GM23248 (cell line): ENCODE results near the gene APBA1.

Experiments used
- EZH2 ChIP-seq: fragments of 200-600 bp; sonication (generic); IDR thresholded peaks from 2 replicates; pipeline ENCODE4 v1.6.1; 2018; ENCODE audit warnings: antibody characterized with exemption, mild to moderate bottlenecking; ENCODE audit not compliant: insufficient read depth, poor library complexity, severe bottlenecking
- EZH2phosphoT487 ChIP-seq: fragments of 200-600 bp; sonication (generic); IDR thresholded peaks from 2 replicates; pipeline ENCODE4 v1.6.1; 2018; ENCODE audit warnings: antibody characterized with exemption, moderate library complexity, mild to moderate bottlenecking, low read depth; ENCODE audit not compliant: insufficient read depth

DNA sequence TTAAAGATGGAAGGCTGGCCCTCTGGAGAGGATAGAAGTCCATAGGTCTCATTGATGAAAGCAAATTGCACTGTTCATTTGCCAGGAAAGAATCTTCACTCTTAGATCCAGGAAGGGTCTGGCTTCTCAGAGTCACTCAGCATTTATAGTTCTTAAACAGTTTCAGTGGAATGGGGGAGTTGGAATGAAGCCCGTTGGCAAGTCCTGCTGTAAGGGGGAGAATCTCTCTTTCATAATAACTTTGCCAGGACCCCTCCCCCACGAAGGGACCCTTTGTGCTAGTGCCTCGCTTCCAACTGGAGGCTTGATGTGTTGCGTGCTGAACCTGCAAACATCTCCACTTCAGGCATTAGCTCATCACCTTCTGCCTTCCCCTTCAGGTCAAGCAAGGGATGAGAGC is 290.0 kb downstream of the APBA1 start:
- TF ChIP-seq EZH2, result no peak
- TF ChIP-seq EZH2phosphoT487, result no peak
